Measurements from ENCODE around the gene AGAP3. TPM values are rescaled to one million over a fixed set of nuclear protein-coding genes. Genes with fewer than 3 reads are reported as not detected.

The AGAP3 gene
- total RNA-seq, 1 experiment from 2014 or later: 1.6 TPM

DNA sequence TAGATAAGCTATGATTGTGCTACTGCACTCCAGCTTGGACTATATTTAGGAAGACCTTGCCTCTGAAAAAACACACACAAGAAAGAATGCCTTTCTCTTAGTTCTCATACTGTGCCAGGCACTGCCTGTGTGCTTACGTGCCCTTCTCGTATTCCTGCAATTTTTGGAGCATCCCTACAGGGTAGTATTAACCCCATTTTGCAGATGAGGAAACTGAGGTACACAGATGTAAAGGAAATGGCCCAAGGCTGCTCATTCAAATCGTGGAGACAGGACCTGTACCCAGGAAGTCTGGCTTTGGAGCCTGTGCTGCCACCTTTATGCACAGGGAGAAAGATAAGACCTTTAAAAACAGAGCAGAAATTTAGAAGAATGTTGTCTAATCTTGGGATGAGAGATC is 16.7 kb downstream of the AGAP3 start:
- Histone ChIP-seq H3K79me2 (ENCODE audit: low read length) (no peaks in the 10 kb centered on the region), H3K9me2 (replicated peaks; ENCODE audit: insufficient read depth, low read length) (no peaks in the 10 kb centered on the region)
- no peak for DNase-seq

DNA sequence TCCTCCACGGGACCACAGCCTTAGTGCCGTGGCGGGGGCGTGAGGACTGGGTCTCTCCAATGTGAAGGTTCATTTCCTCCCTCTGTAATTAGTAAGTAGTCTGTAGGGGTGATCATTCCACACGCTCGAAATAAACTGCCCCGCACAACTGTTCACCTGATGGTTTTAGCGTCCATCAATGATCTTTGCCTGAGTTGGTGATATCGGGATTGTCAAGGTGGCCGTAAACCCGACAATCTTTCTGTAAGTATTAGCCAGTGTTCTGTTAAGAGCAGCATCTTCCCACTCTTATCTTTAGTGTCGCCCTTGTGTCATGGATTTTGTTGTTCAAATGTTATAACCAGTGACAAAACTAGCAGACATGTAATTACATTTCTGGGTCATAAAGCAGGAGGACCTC is 17.7 kb downstream of the AGAP3 start:
- Histone ChIP-seq H3K9me2 (replicated peaks; ENCODE audit: insufficient read depth, low read length) (no peaks in the 10 kb centered on the region), H3K9ac (ENCODE audit: low read length) (no peak overlapping the region), H3K4me1 (ENCODE audit: low read length) (no peaks in the 10 kb centered on the region), H4K20me1 (ENCODE audit: insufficient read depth, low read depth, low read length) (no peaks in the 10 kb centered on the region), H3K9me3 (ENCODE audit: low read length) (no peaks in the 10 kb centered on the region), H3K4me3 (ENCODE audit: low read length) (no peak overlapping the region), H2AFZ (ENCODE audit: low read length) (no peak overlapping the region), H3K27me3 (ENCODE audit: low read length) (no peaks in the 10 kb centered on the region), H3K4me2 (ENCODE audit: low read depth, low read length, poor library complexity, severe bottlenecking) (no peak overlapping the region), H3K79me2 (ENCODE audit: low read length) (no peaks in the 10 kb centered on the region), H3K36me3 (ENCODE audit: insufficient read depth, low read length) (no peaks in the 10 kb centered on the region), H3K27ac (ENCODE audit: low read length) (no peak overlapping the region)
- no peak for DNase-seq

More for the DNA sequence above, 16.7 kb downstream of the AGAP3 start:
- Histone ChIP-seq H3K27me3 (ENCODE audit: low read length) (no peaks in the 10 kb centered on the region), H3K4me3 (ENCODE audit: low read length) (no peak overlapping the region), H4K20me1 (ENCODE audit: insufficient read depth, low read depth, low read length) (no peaks in the 10 kb centered on the region), H3K36me3 (ENCODE audit: insufficient read depth, low read length) (no peaks in the 10 kb centered on the region), H3K4me2 (ENCODE audit: low read depth, low read length, poor library complexity, severe bottlenecking) (no peak overlapping the region), H2AFZ (ENCODE audit: low read length) (no peak overlapping the region), H3K9me3 (ENCODE audit: low read length) (no peaks in the 10 kb centered on the region), H3K9ac (ENCODE audit: low read length) (no peak overlapping the region), H3K27ac (ENCODE audit: low read length) (no peak overlapping the region), H3K4me1 (ENCODE audit: low read length) (no peaks in the 10 kb centered on the region)

GRCh38 chr7:151104411-151105235 is 18.3 kb downstream of the AGAP3 start:
- no peak overlapping the region for H3K27ac ChIP-seq (ENCODE audit: low read length)
- H2AFZ ChIP-seq (ENCODE audit: low read length): no peak overlapping the region
- no peaks in the 10 kb centered on the region for H4K20me1 ChIP-seq (ENCODE audit: insufficient read depth, low read depth, low read length)
- no peaks in the 10 kb centered on the region for H3K9me3 ChIP-seq (ENCODE audit: low read length)
- H3K4me1 ChIP-seq (ENCODE audit: low read length): no peaks in the 10 kb centered on the region
- H3K79me2 ChIP-seq (ENCODE audit: low read length): no peaks in the 10 kb centered on the region
- H3K27me3 ChIP-seq (ENCODE audit: low read length): no peaks in the 10 kb centered on the region
- DNase-seq: no peak
- H3K4me3 ChIP-seq (ENCODE audit: low read length): no peak overlapping the region
- H3K9me2 ChIP-seq (replicated peaks; ENCODE audit: insufficient read depth, low read length): no peaks in the 10 kb centered on the region
- no peaks in the 10 kb centered on the region for H3K36me3 ChIP-seq (ENCODE audit: insufficient read depth, low read length)
- H3K4me2 ChIP-seq (ENCODE audit: low read depth, low read length, poor library complexity, severe bottlenecking): no peak overlapping the region
- H3K9ac ChIP-seq (ENCODE audit: low read length): no peak overlapping the region

- Histone ChIP-seq H3K4me3 (ENCODE audit: low read length) (no peak overlapping the region), H4K20me1 (ENCODE audit: insufficient read depth, low read depth, low read length) (no peaks in the 10 kb centered on the region), H3K79me2 (ENCODE audit: low read length) (no peaks in the 10 kb centered on the region), H3K9ac (ENCODE audit: low read length) (no peak overlapping the region), H3K4me2 (ENCODE audit: low read depth, low read length, poor library complexity, severe bottlenecking) (no peak overlapping the region), H3K9me2 (replicated peaks; ENCODE audit: insufficient read depth, low read length) (no peaks in the 10 kb centered on the region), H3K9me3 (ENCODE audit: low read length) (no peaks in the 10 kb centered on the region), H3K27ac (ENCODE audit: low read length) (no peak overlapping the region), H2AFZ (ENCODE audit: low read length) (no peak overlapping the region), H3K36me3 (ENCODE audit: insufficient read depth, low read length) (no peaks in the 10 kb centered on the region), H3K4me1 (ENCODE audit: low read length) (no peaks in the 10 kb centered on the region), H3K27me3 (ENCODE audit: low read length) (no peaks in the 10 kb centered on the region)
- DNase-seq: no peak
Observed at GRCh38 chr7:151107882-151108281, 21.6 kb downstream of the AGAP3 start.

DNA sequence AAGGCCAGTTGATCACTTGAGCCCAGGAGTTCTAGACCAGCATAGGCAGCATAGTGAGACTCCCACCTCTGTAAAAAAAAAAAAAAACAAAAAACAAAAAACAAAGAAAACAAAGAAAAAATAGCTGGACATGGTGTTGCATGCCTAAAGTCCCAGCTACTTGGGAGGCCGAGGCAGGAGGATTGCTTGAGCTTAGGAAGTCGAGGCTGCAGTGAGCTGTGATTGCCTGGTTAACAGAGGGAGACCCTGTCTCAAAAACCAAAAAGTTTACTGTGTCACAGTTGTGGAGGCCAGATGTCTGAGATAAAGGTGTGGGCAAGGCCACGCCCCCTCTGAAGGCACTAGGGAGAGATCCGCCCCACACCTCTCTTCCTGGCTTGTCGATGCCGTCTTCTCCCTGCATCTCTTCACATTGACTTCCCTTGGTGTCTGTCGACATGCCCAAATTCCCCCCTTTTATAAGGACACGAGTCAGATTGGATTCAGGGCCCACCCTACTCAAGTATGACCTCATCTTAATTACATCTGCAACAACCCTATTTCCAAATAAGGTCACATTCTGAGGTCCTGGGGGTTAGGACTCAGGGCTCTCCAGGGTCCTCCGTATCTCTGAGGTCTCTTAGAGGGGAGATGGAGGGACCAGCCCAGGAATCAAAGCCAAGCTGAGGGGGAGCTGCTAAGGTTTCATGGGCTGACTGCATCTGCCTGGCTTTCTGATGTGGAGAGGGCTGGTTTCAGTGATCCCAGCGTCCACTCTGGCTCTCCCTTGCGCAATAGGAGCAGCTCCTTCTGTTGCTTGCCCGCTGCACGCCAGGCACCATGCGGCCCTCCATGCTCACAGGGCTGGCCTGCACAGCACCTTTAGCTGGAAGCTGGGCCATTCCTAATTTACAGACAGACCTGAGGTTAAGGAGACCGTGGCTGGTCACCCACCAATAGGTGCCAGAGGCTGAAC is 23.1 kb downstream of the AGAP3 start:
- H3K9me3 ChIP-seq (ENCODE audit: low read length): no peaks in the 10 kb centered on the region
- H4K20me1 ChIP-seq (ENCODE audit: insufficient read depth, low read depth, low read length): no peaks in the 10 kb centered on the region
- no peak for DNase-seq
- H3K4me1 ChIP-seq (ENCODE audit: low read length): no peaks in the 10 kb centered on the region
- no peaks in the 10 kb centered on the region for H3K9me2 ChIP-seq (replicated peaks; ENCODE audit: insufficient read depth, low read length)
- no peak overlapping the region for H2AFZ ChIP-seq (ENCODE audit: low read length)
- no peak overlapping the region for H3K4me3 ChIP-seq (ENCODE audit: low read length)
- H3K9ac ChIP-seq (ENCODE audit: low read length): no peak overlapping the region
- H3K27me3 ChIP-seq (ENCODE audit: low read length): no peaks in the 10 kb centered on the region
- no peak overlapping the region for H3K27ac ChIP-seq (ENCODE audit: low read length)
- H3K79me2 ChIP-seq (ENCODE audit: low read length): no peaks in the 10 kb centered on the region
- no peaks in the 10 kb centered on the region for H3K36me3 ChIP-seq (ENCODE audit: insufficient read depth, low read length)
- no peak overlapping the region for H3K4me2 ChIP-seq (ENCODE audit: low read depth, low read length, poor library complexity, severe bottlenecking)

- no peak overlapping the region for H3K9ac ChIP-seq (ENCODE audit: low read length)
- H3K4me2 ChIP-seq (ENCODE audit: low read depth, low read length, poor library complexity, severe bottlenecking): no peak overlapping the region
- H3K79me2 ChIP-seq (ENCODE audit: low read length): no peaks in the 10 kb centered on the region
- H2AFZ ChIP-seq (ENCODE audit: low read length): no peak overlapping the region
- no peaks in the 10 kb centered on the region for H3K27me3 ChIP-seq (ENCODE audit: low read length)
- H3K9me3 ChIP-seq (ENCODE audit: low read length): no peaks in the 10 kb centered on the region
- H3K4me1 ChIP-seq (ENCODE audit: low read length): no peaks in the 10 kb centered on the region
- H3K36me3 ChIP-seq (ENCODE audit: insufficient read depth, low read length): no peaks in the 10 kb centered on the region
- H3K9me2 ChIP-seq (replicated peaks; ENCODE audit: insufficient read depth, low read length): no peaks in the 10 kb centered on the region
- no peak overlapping the region for H3K27ac ChIP-seq (ENCODE audit: low read length)
- no peak overlapping the region for H3K4me3 ChIP-seq (ENCODE audit: low read length)
- H4K20me1 ChIP-seq (ENCODE audit: insufficient read depth, low read depth, low read length): no peaks in the 10 kb centered on the region
- DNase-seq: no peak
Observed at GRCh38 chr7:151110236-151110940, 24.1 kb downstream of the AGAP3 start.

- peak; percentile 88 for DNase-seq
- no peaks in the 10 kb centered on the region for H3K79me2 ChIP-seq (ENCODE audit: low read length)
- no peak overlapping the region for H3K9ac ChIP-seq (ENCODE audit: low read length)
Observed at GRCh38 chr7:151110941-151111645, 24.8 kb downstream of the AGAP3 start.

More at GRCh38 chr7:151110941-151111645, 24.8 kb downstream of the AGAP3 start:
- H3K4me1 ChIP-seq (ENCODE audit: low read length): no peaks in the 10 kb centered on the region
- no peaks in the 10 kb centered on the region for H4K20me1 ChIP-seq (ENCODE audit: insufficient read depth, low read depth, low read length)
- H3K4me3 ChIP-seq (ENCODE audit: low read length): no peak overlapping the region
- H3K27ac ChIP-seq (ENCODE audit: low read length): no peak overlapping the region
- no peaks in the 10 kb centered on the region for H3K27me3 ChIP-seq (ENCODE audit: low read length)
- no peaks in the 10 kb centered on the region for H3K36me3 ChIP-seq (ENCODE audit: insufficient read depth, low read length)
- H3K9me2 ChIP-seq (replicated peaks; ENCODE audit: insufficient read depth, low read length): no peaks in the 10 kb centered on the region
- H3K9me3 ChIP-seq (ENCODE audit: low read length): no peaks in the 10 kb centered on the region
- no peak overlapping the region for H3K4me2 ChIP-seq (ENCODE audit: low read depth, low read length, poor library complexity, severe bottlenecking)
- H2AFZ ChIP-seq (ENCODE audit: low read length): no peak overlapping the region
